GM12892 (cell line): ENCODE measurements around the gene HIVEP2.
A peak's percentile ranks its signal among the peaks of the same experiment; 100 is the strongest.

Source experiments
- DNase-seq: peaks from one replicate; pipeline ENCODE4 v3.0.0; 2011; ENCODE audit not compliant: insufficient read length
- FAIRE-seq: peaks from 2 replicates; lab custom pipeline; 2011; peaks lifted over from hg19 to GRCh38; lab: Jason Lieb, UNC
- POLR2A ChIP-seq: IDR thresholded peaks from 2 replicates; pipeline ENCODE4 v1.6.1; 2011; ENCODE audit warnings: low read depth, low read length, control low read depth
- POLR2AphosphoS5 ChIP-seq: IDR thresholded peaks from 2 replicates; pipeline ENCODE4 v1.6.1; 2011; ENCODE audit warnings: low read depth, low read length, control low read depth
- TAF1 ChIP-seq: IDR thresholded peaks from 2 replicates; pipeline ENCODE4 v1.6.1; 2011; ENCODE audit warnings: low read depth, mild to moderate bottlenecking, control low read depth, low read length, borderline replicate concordance

The HIVEP2 gene

GRCh38 chr6:142796024-142796423, 149.0 kb downstream of the HIVEP2 start:
- no peak for TF ChIP-seq POLR2AphosphoS5
- TF ChIP-seq POLR2A: no peak
- no peak for TF ChIP-seq TAF1
- DNase-seq: no peak
- FAIRE-seq: no peak

GRCh38 chr6:142794424-142794823, 150.6 kb downstream of the HIVEP2 start:
- FAIRE-seq (peak; percentile 42), DNase-seq (no peak)
- TF ChIP-seq POLR2A (no peak), TAF1 (no peak), POLR2AphosphoS5 (no peak)

- DNase-seq: no peak
- TF ChIP-seq TAF1: no peak
- TF ChIP-seq POLR2A: no peak
- TF ChIP-seq POLR2AphosphoS5: no peak
- FAIRE-seq: no peak
Measured at GRCh38 chr6:142790257-142790656, 154.7 kb downstream of the HIVEP2 start.

- FAIRE-seq: no peak
- no peak for TF ChIP-seq TAF1
- no peak for TF ChIP-seq POLR2AphosphoS5
- TF ChIP-seq POLR2A: no peak
- DNase-seq: no peak
Measured at GRCh38 chr6:142787422-142787821, 157.6 kb downstream of the HIVEP2 start.

DNA sequence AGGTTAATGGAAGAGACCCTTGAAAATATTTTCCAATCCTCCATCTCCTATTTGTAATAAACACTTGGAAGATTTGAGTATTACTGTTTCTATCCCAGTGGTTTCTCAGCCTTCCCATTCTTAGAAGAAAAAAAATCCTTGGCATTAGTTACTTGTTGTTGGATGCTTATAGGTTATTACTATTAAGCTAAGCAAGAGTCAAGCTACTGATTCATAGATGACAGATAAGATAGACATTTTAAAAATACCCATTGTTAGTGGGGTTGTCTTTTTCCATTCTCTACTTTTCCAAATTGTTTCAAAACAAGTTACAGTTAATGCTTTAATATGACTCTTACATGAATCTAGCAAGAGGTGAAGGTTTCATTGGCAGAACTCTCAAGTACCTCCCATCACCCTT, 158.5 kb downstream of the HIVEP2 start:
- DNase-seq (no peak), FAIRE-seq (no peak)
- TF ChIP-seq TAF1: no peak
- TF ChIP-seq POLR2A: no peak
- TF ChIP-seq POLR2AphosphoS5: no peak

DNA sequence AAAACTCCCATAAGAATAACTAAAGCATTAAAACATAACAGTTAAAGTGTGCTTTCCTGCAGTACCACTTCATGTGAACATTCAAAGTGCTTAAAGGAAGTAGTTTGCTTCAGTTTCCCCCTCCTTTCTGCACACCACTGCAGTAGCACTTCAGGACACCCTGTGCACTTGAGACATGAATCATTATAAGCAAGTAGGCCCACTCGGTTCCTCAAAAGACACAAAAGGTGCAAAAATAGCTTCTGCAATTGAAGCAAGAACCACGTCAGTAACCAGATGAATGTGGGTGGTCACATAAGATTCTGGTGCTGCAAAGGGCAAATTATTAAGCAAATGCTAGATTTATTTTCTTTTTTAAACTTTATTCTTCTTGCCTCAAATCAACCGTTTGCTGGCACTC, 160.6 kb downstream of the HIVEP2 start:
- DNase-seq (no peak), FAIRE-seq (peak; percentile 93)
- no peak for TF ChIP-seq POLR2A
- TF ChIP-seq POLR2AphosphoS5: no peak
- no peak for TF ChIP-seq TAF1

DNA sequence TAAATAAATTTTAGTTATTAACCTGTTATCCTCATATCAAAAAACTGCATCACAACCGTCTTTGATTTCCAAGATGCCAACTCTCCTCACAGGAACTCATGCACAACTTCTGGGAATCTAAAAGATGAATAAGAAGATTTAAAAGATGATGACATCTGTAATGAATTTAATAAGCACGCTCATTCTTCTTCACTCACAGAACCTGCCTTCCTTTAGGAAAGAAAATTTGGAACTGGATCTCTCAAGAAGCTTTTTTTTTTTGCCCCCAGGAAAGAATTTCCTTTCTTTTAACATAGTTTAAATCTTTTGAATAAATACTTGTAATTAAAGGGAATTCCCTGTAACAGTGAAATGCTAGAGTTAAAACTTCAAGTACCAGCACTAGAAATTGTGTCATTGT, 161.5 kb downstream of the HIVEP2 start:
- no peak for TF ChIP-seq POLR2AphosphoS5
- TF ChIP-seq TAF1: no peak
- TF ChIP-seq POLR2A: no peak
- DNase-seq (no peak), FAIRE-seq (no peak)

GRCh38 chr6:142781129-142781528, 163.8 kb downstream of the HIVEP2 start:
- DNase-seq (no peak), FAIRE-seq (no peak)
- TF ChIP-seq TAF1 (no peak), POLR2AphosphoS5 (no peak), POLR2A (no peak)

DNA sequence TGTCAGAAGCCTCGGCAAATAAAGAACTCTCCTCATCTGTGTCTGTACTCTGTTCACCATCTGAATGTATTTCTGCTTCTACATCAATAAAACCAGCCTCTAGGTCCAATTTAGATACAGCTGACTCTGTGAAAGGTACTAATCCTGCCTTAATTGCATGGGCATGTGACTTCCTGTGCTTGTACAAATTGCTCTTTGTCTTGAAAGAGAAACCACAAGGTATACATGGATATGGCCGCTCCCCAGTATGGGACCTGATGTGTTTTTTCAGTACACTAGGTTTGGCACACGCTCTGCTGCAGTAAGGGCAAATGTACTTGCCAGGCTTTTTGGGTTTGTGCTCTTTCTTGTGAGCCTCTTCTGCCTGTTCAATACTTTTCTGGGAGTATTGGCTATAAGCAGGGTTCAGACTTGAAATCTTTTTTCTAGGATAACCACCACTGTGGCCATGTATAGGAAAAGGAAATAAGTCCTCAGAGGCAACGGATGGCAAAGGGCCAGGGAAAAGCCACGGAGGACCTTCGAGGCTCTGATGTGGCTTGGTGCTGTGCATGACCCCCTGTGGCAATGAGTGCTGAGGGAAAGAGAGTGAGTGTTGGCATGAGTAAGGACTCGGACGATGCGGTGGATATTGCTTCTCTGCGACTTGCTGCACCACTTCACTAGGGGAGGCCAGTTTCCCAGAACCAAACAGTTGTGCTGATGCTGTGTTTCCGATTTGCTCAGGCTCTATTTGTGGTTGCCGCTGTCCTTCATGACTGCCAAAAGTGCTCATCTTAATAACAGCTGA, 170.9 kb downstream of the HIVEP2 start:
- DNase-seq: no peak
- FAIRE-seq: no peak
- TF ChIP-seq POLR2A (no peak), TAF1 (no peak), POLR2AphosphoS5 (no peak)

GRCh38 chr6:142773324-142773723, 171.7 kb downstream of the HIVEP2 start:
- no peak for DNase-seq
- no peak for FAIRE-seq
- no peak for TF ChIP-seq POLR2AphosphoS5
- TF ChIP-seq POLR2A: no peak
- no peak for TF ChIP-seq TAF1

GRCh38 chr6:142771162-142771561, 173.8 kb downstream of the HIVEP2 start:
- TF ChIP-seq TAF1 (no peak), POLR2A (no peak), POLR2AphosphoS5 (no peak)
- FAIRE-seq: no peak
- DNase-seq: no peak

GRCh38 chr6:142765306-142765705, 179.7 kb downstream of the HIVEP2 start:
- DNase-seq: no peak
- no peak for FAIRE-seq
- TF ChIP-seq POLR2AphosphoS5: no peak
- no peak for TF ChIP-seq POLR2A
- TF ChIP-seq TAF1: no peak
